ENCODE data around the gene DHDH. TPM values are rescaled to one million over a fixed set of nuclear protein-coding genes. Genes with fewer than 3 reads are reported as not detected.
A peak's percentile ranks its signal among the peaks of the same experiment; 100 is the strongest.

DHDH gene
- total RNA-seq, 1 experiment from 2014 or later, result 3.3 TPM

- H3K36me3 Mint-ChIP-seq (ENCODE audit: insufficient read depth, unreplicated experiment), result peaks cover 61% of the 10 kb centered on the region
- peak overlapping the region; percentile 74 for H3K4me3 ChIP-seq (ENCODE audit: low read depth, low read length)
- H3K4me3 Mint-ChIP-seq (ENCODE audit: unreplicated experiment), result peak overlapping the region; percentile 99
- TSS peak; percentile 64 for BruUV-seq (replicated peaks)
- H3K4me1 ChIP-seq, result peaks cover 13% of the 10 kb centered on the region; the same call in 1 of the 2 replicates
- no peaks in the 10 kb centered on the region; the same call in 1 of the 2 replicates for H3K36me3 ChIP-seq (ENCODE audit: control insufficient read depth, insufficient read depth, low read length)
- no peak for DNase-seq
- H3K9me3 ChIP-seq, result no peaks in the 10 kb centered on the region
- no peaks in the 10 kb centered on the region for H3K27me3 ChIP-seq (replicated peaks; ENCODE audit: control insufficient read depth, insufficient read depth, low read length)
- POLR2A ChIA-PET, result interaction anchor here (0.6 to 2.5 kb wide), 14 partner anchors 10 to 458 kb away, joined by 3 to 16 read pairs (median 8); partner anchors contain the start of genes FTL, NTF4, PIH1D1 and PPP1R15A
- H3K9me3 Mint-ChIP-seq (ENCODE audit: unreplicated experiment), result no peaks in the 10 kb centered on the region
- H3K4me1 Mint-ChIP-seq (ENCODE audit: low read depth, unreplicated experiment), result peaks cover 20% of the 10 kb centered on the region
- TF ChIP-seq CTCF (IDR thresholded peaks at IDR 0.05; ENCODE audit: insufficient read depth in 1 of 2, low read depth in 1 of 2, low read length in 1 of 2, severe bottlenecking in 1 of 2, unreplicated experiment in 1 of 2), result no peak
- CTCF ChIA-PET, result interaction anchor here (0.8 to 2.9 kb wide), 31 partner anchors 11 to 482 kb away, joined by 3 to 51 read pairs (median 7); partner anchors contain the start of genes ALDH16A1, BAX, CGB7 and DHDH
- peak overlapping the region; percentile 97 for H3K27ac Mint-ChIP-seq (ENCODE audit: unreplicated experiment)
- intact Hi-C loops (cut with micrococcal nuclease; ENCODE audit: unreplicated experiment), result loop anchor here (5.0 to 10.0 kb wide), 2 partner anchors 78 to 231 kb away; partner anchors contain the start of gene KCNA7
- H3K27me3 Mint-ChIP-seq (ENCODE audit: insufficient read depth, unreplicated experiment), result no peaks in the 10 kb centered on the region
These were observed 60.5 kb downstream of the DHDH start for GRCh38 chr19:48994035-48994386.

Other genes with a start within 250 kb of the DHDH start
- gene FUT2, start 237.7 kb upstream of the DHDH start, total RNA-seq (2022), result 13.5 and 16.3 TPM in 2 replicates
- gene MAMSTR, start 214.0 kb upstream of the DHDH start, total RNA-seq (2022), result 1.7 and 1.9 TPM in 2 replicates
- gene RASIP1, start 193.1 kb upstream of the DHDH start, total RNA-seq (2022), result 5.4 and 5.9 TPM in 2 replicates
- gene IZUMO1, start 186.8 kb upstream of the DHDH start, total RNA-seq (2022), result 8.9 and 10.3 TPM in 2 replicates
- gene FUT1, start 181.1 kb upstream of the DHDH start, total RNA-seq (2022), result 26.1 and 30.5 TPM in 2 replicates
- gene FGF21, start 178.2 kb upstream of the DHDH start, total RNA-seq (2022), result 1.9 and 3.0 TPM in 2 replicates
- gene BCAT2, start 122.7 kb upstream of the DHDH start, total RNA-seq (2022), result 106 and 109 TPM in 2 replicates
- gene HSD17B14, start 97.2 kb upstream of the DHDH start, total RNA-seq (2022), result 27.8 and 30.8 TPM in 2 replicates
- gene PLEKHA4, start 65.1 kb upstream of the DHDH start, total RNA-seq (2022), result 3.9 and 5.6 TPM in 2 replicates
- 83.3 and 94.7 TPM in 2 replicates for gene PPP1R15A, start 61.3 kb upstream of the DHDH start, total RNA-seq (2022)
- 0.61 and 1.1 TPM in 2 replicates for gene TULP2, start 35.0 kb upstream of the DHDH start, total RNA-seq (2022)
- 140 and 142 TPM in 2 replicates for gene NUCB1, start 33.4 kb upstream of the DHDH start, total RNA-seq (2022)
- gene BAX, start 21.2 kb downstream of the DHDH start, total RNA-seq (2022), result 107 and 110 TPM in 2 replicates
- 2,542 and 2,963 TPM in 2 replicates for gene FTL, start 31.6 kb downstream of the DHDH start, total RNA-seq (2022)
- gene GYS1, start 59.6 kb downstream of the DHDH start, total RNA-seq (2022), result 62.7 and 65.3 TPM in 2 replicates
- 165 and 172 TPM in 2 replicates for gene RUVBL2, start 60.2 kb downstream of the DHDH start, total RNA-seq (2022)
- gene LHB, start 83.4 kb downstream of the DHDH start, total RNA-seq (2022), result 0.68 TPM in 1 of 2 replicates, not detected in the other
- not detected in 2 replicates for gene CGB3, start 90.6 kb downstream of the DHDH start, total RNA-seq (2022)
- not detected in 2 replicates for gene CGB2, start 98.2 kb downstream of the DHDH start, total RNA-seq (2022)
- not detected in 2 replicates for gene CGB1, start 103.2 kb downstream of the DHDH start, total RNA-seq (2022)
- 0.49 TPM in 1 of 2 replicates, not detected in the other for gene CGB5, start 110.1 kb downstream of the DHDH start, total RNA-seq (2022)
- gene CGB8, start 115.4 kb downstream of the DHDH start, total RNA-seq (2022), result not detected in 2 replicates
- 2.2 and 3.0 TPM in 2 replicates for gene CGB7, start 124.0 kb downstream of the DHDH start, total RNA-seq (2022)
- 9.1 and 10.2 TPM in 2 replicates for gene NTF4, start 131.1 kb downstream of the DHDH start, total RNA-seq (2022)
- gene KCNA7, start 139.0 kb downstream of the DHDH start, total RNA-seq (2022), result 1.1 and 1.2 TPM in 2 replicates
- gene SNRNP70, start 151.8 kb downstream of the DHDH start, total RNA-seq (2022), result 251 and 259 TPM in 2 replicates
- 11.8 and 12.7 TPM in 2 replicates for gene LIN7B, start 180.7 kb downstream of the DHDH start, total RNA-seq (2022)
- gene C19orf73, start 185.4 kb downstream of the DHDH start, total RNA-seq (2022), result 1.7 and 2.1 TPM in 2 replicates
- 11.8 and 12.7 TPM in 2 replicates for gene PPFIA3, start 185.8 kb downstream of the DHDH start, total RNA-seq (2022)
- not detected in 2 replicates for gene HRC, start 221.7 kb downstream of the DHDH start, total RNA-seq (2022)
- gene TRPM4, start 224.1 kb downstream of the DHDH start, total RNA-seq (2022), result 27.8 and 31.4 TPM in 2 replicates